GM12892 (cell line): Measurements from ENCODE around the gene CDH13.

Experiments used
- POLR2A ChIP-seq: IDR thresholded peaks from 2 replicates; pipeline ENCODE4 v1.6.1; 2011; ENCODE audit warnings: low read depth, low read length, control low read depth
- POLR2AphosphoS5 ChIP-seq: IDR thresholded peaks from 2 replicates; pipeline ENCODE4 v1.6.1; 2011; ENCODE audit warnings: low read depth, low read length, control low read depth

DNA sequence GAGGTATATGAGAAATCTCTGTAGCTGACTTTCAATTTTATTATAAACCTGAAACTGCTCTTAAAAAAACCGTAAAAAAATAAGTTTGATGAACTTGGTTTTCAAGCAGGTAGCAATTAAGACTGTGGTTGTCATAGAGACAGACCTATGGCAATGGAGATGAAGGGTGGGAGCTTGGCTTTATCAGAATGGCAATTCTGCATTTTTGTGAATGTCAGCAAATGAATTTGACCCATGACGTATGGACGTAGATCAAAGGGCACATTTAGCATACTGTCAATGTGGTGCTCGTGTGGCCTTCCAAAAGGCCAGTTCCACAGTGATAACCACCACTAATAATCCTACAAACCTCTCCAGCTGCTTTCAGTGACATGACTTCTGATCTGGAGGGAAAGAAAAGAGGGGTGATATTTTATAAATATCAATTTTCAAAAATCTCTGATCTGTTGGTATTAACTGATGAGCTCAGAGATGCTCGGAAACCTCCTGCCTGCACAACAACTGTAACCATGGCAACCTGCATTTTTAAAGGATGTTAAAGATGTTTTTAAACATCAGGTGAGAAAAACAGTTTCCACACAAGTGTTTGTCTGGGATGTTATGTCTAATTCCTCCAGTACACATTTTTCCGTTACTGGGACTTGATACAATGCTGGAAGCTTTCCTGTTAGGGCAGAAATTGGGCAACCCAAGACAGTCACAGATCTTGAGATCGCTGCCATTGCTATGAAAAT is 533.7 kb downstream of the CDH13 start:
- TF ChIP-seq POLR2AphosphoS5 (no peak), POLR2A (no peak)
